ENCODE measurements around the gene MAOB. TPM values are rescaled to one million over a fixed set of nuclear protein-coding genes. Genes with fewer than 3 reads are reported as not detected.
A peak's percentile ranks its signal among the peaks of the same experiment; 100 is the strongest.

The MAOB gene
- total RNA-seq, 1 donor = 0.72 TPM

DNA sequence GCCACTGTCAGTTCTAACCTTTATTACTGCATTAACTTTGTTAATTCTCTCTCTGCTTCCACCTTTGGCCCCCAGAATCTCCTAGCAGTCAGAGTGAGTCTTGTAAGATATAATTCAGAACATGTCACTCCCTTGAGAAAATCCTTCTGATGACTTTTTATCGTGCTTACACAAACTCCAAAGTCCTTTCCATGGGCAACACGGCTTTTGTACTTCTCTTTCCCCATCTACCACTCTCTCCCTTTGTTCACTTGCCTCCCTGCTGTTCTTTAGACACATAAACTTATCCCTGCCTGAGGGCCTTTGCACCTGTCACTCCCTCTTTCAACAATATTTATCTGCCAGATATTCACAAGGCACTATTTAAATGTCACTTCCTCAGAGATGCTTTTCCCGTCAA, 64.8 kb downstream of the MAOB start:
- TF ChIP-seq, protein P1, sequence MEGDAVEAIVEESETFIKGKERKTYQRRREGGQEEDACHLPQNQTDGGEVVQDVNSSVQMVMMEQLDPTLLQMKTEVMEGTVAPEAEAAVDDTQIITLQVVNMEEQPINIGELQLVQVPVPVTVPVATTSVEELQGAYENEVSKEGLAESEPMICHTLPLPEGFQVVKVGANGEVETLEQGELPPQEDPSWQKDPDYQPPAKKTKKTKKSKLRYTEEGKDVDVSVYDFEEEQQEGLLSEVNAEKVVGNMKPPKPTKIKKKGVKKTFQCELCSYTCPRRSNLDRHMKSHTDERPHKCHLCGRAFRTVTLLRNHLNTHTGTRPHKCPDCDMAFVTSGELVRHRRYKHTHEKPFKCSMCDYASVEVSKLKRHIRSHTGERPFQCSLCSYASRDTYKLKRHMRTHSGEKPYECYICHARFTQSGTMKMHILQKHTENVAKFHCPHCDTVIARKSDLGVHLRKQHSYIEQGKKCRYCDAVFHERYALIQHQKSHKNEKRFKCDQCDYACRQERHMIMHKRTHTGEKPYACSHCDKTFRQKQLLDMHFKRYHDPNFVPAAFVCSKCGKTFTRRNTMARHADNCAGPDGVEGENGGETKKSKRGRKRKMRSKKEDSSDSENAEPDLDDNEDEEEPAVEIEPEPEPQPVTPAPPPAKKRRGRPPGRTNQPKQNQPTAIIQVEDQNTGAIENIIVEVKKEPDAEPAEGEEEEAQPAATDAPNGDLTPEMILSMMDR (IDR thresholded peaks at IDR 0.05; ENCODE audit: insufficient read depth, low read length) = no peak
- no peak for DNase-seq (ENCODE audit: low read depth)
- no peak overlapping the region for H3K4me3 ChIP-seq (ENCODE audit: low read depth, low read length)

DNA sequence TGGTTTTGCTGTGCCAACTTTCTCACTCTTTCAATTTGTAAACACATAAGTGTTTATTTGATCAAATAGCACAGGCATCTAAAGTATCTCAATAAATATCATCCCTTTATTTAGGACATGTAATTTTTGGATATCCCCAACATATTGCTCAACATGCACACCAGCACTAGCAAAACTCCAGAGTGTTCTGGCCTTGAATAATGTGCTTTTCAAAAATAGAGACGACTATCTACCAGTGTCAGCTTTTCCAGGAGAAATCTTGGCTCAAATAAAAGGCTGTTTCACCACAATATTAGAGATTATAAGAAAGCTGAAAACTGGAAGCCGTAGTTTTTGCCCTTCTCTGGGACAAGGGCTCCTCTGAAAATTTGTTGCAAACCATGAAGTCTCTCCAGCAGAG, 67.0 kb downstream of the MAOB start:
- TF ChIP-seq, protein P1 (IDR thresholded peaks at IDR 0.05; ENCODE audit: insufficient read depth, low read length) = no peak
- DNase-seq (ENCODE audit: low read depth) = peak; percentile 4

DNA sequence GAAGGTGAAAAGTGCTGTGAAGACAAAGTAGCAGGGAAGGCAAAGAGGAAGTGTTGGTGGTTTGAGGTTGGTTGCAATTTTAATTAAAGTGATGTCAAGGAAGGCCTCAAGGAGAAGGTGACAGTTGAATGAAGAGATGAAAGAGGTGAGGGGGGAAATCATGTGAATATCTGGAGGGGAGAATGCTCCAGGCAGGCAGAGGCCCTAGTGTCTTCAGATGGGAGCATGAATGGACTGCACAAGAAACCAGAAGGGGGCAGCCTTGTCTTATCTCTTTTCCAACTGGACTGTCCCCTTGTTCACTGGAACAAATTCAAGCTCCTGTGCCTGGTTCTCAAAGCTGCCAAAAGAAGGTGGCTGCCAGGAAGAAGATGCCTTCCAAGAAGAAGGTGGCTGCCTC, 68.4 kb downstream of the MAOB start:
- no peak overlapping the region for H3K4me3 ChIP-seq (ENCODE audit: low read depth, low read length)
- TF ChIP-seq, protein P1 (IDR thresholded peaks at IDR 0.05; ENCODE audit: insufficient read depth, low read length) = no peak
- peak; percentile 4 for DNase-seq (ENCODE audit: low read depth)

More for the DNA sequence above, 67.0 kb downstream of the MAOB start:
- no peak overlapping the region for H3K4me3 ChIP-seq (ENCODE audit: low read depth, low read length)

GRCh38 chrX:43813319-43813718, 68.9 kb downstream of the MAOB start:
- TF ChIP-seq, protein P1 (IDR thresholded peaks at IDR 0.05; ENCODE audit: insufficient read depth, low read length) = no peak
- no peak overlapping the region for H3K4me3 ChIP-seq (ENCODE audit: low read depth, low read length)
- DNase-seq (ENCODE audit: low read depth) = no peak

- peak; percentile 56 for DNase-seq (ENCODE audit: low read depth)
- H3K4me3 ChIP-seq (ENCODE audit: low read depth, low read length) = no peak overlapping the region
- TF ChIP-seq, protein P1 (IDR thresholded peaks at IDR 0.05; ENCODE audit: insufficient read depth, low read length) = no peak
Measured at GRCh38 chrX:43809463-43809862, 72.8 kb downstream of the MAOB start.

GRCh38 chrX:43808231-43808630, 74.0 kb downstream of the MAOB start:
- TF ChIP-seq, protein P1 (IDR thresholded peaks at IDR 0.05; ENCODE audit: insufficient read depth, low read length) = no peak
- H3K4me3 ChIP-seq (ENCODE audit: low read depth, low read length) = no peak overlapping the region
- no peak for DNase-seq (ENCODE audit: low read depth)

DNA sequence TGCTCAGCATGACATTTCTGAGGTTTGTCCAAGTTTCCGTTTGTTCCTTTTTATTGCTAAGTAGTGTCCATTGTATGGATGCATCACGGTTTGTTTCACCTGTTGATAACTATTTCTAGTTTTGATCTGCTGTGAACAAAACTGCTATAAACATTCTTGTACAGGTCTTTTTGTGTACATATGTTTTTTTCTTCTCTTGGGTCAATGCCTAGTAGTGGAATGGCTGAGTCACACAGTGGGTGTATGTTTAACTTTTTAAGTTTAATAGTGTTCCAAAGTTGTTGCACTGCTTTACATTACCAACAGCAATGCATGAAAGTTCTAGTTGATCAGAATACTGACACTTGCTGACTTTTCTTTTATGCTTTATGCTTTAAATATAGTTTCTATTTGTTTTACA, 76.7 kb downstream of the MAOB start:
- peak; percentile 2 for DNase-seq (ENCODE audit: low read depth)
- H3K4me3 ChIP-seq (ENCODE audit: low read depth, low read length) = no peak overlapping the region
- TF ChIP-seq, protein P1 (IDR thresholded peaks at IDR 0.05; ENCODE audit: insufficient read depth, low read length) = no peak
